Gastrocnemius medialis (tissue), 4 donors: ENCODE measurements around the gene RWDD2A. TPM values are rescaled to one million over a fixed set of nuclear protein-coding genes. Genes with fewer than 3 reads are reported as not detected.

ENCODE experiments used
- ATAC-seq, 2 donors: fragments of 150-250 bp; one replicate each; pipeline ENCODE4 v1.9.1; 2016
- DNase-seq, 2 donors: peaks; one replicate each; pipeline ENCODE4 v3.0.0-alpha.2; 2019
- H3K27ac ChIP-seq, 4 donors: fragments of 200-600 bp; sonication (generic); 1 replicate in 1 of 4; 2 replicates in 3 of 4; pipeline ENCODE4 v1.5.1; 2016 to 2018; ENCODE audit warnings: mild to moderate bottlenecking in 2 of 4, moderate library complexity in 1 of 4
- H3K27me3 ChIP-seq, 3 donors: fragments of 200-600 bp; sonication (generic) in 2 of 3; 1 replicate in 1 of 3; 2 replicates in 2 of 3; pipeline versions ENCODE4 v1.5.1 to v1.6.0; 2016 to 2019; ENCODE audit warnings: mild to moderate bottlenecking in 1 of 3, moderate library complexity in 1 of 3
- H3K36me3 ChIP-seq, 2 donors: fragments of 200-600 bp; sonication (generic) in 1 of 2; one replicate each; pipeline ENCODE4 v1.5.1; 2017 to 2018
- H3K4me1 ChIP-seq, 2 donors: fragments of 200-600 bp; sonication (generic) in 1 of 2; one replicate each; pipeline ENCODE4 v1.5.1; 2016 to 2017; ENCODE audit warnings: mild to moderate bottlenecking in 2 of 2
- H3K4me3 ChIP-seq, 4 donors: fragments of 200-600 bp; sonication (generic) in 3 of 4; 1 replicate in 1 of 4; 2 replicates in 3 of 4; pipeline ENCODE4 v1.5.1; 2016 to 2019; ENCODE audit warnings: mild to moderate bottlenecking in 2 of 4
- H3K9me3 ChIP-seq, 3 donors: fragments of 200-600 bp; sonication (generic) in 2 of 3; 1 replicate in 1 of 3; 2 replicates in 2 of 3; pipeline ENCODE4 v1.5.1; 2016 to 2019
- POLR2A ChIP-seq, 2 donors: fragments of 450-650 bp; IDR thresholded peaks; one replicate each; pipeline ENCODE4 v1.6.1; 2017; ENCODE audit warnings: antibody characterized with exemption in 2 of 2, mild to moderate bottlenecking in 2 of 2, moderate library complexity in 2 of 2
- in situ Hi-C, 4 donors: fragments of 200-750 bp; cut with MboI; loops; one replicate each; pipeline versions ENCODE4 v1.15.0 to v1.8.0; 2017; ENCODE audit warnings: low sequenced_read_pairs in 4 of 4
- intact Hi-C: fragments of 100-400 bp; cut with DNase I; formaldehyde crosslinking; loops from one replicate; pipeline ENCODE4 v1.15.1; 2023; ENCODE audit warnings: low total_unique reads
- total RNA-seq, 4 donors: library from RNA; depleted of rRNA; stranded (reverse); fragments of >200 nt; gene quantifications; one replicate each; pipeline versions ENCODE4 v1.1.0 to v1.2.3, GENCODE V29; 2016
- TF ChIP-seq, protein P1 (sequence below), 5 experiments: fragments of 450-650 bp in 3 of 5; fragments of 200-600 bp in 2 of 5; sonication (generic) in 2 of 5; IDR thresholded peaks in 4 of 5; conservative IDR thresholded peaks in 1 of 5; 1 replicate in 4 of 5; 2 replicates in 1 of 5; pipeline ENCODE4 v1.5.1; 2016 to 2019; ENCODE audit warnings: antibody characterized with exemption in 5 of 5, mild to moderate bottlenecking in 3 of 5, moderate library complexity in 3 of 5

The RWDD2A gene
- total RNA-seq, 4 donors from 2014 or later, result 0.61 to 1.9 (median 1.2) TPM

DNA sequence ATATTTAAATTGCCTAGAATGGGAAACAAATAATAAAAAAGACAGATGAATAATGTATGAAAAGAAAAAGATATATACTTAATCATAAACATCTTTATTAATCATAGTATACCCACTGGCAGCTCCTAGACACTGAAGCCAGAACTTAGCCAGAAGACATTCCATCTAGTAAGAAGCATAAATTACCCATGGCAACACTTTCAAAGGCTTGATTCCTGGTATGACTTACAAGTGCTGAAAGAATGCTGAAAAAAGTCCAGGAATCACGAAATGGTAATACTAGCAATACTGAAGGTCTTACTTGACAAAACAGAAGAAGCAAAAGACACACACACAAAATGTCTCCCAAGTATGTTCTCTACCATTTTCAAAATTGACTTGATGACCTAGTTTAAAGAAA lies 38.0 kb downstream of the RWDD2A start:
- in situ Hi-C loops (no loop called here), intact Hi-C loops (no loop called here)
- H3K9me3 ChIP-seq, result no peaks in the 10 kb centered on the region
- ATAC-seq, result no peak
- H3K36me3 ChIP-seq, result no peaks in the 10 kb centered on the region
- no peak for DNase-seq
- TF ChIP-seq, protein P1, sequence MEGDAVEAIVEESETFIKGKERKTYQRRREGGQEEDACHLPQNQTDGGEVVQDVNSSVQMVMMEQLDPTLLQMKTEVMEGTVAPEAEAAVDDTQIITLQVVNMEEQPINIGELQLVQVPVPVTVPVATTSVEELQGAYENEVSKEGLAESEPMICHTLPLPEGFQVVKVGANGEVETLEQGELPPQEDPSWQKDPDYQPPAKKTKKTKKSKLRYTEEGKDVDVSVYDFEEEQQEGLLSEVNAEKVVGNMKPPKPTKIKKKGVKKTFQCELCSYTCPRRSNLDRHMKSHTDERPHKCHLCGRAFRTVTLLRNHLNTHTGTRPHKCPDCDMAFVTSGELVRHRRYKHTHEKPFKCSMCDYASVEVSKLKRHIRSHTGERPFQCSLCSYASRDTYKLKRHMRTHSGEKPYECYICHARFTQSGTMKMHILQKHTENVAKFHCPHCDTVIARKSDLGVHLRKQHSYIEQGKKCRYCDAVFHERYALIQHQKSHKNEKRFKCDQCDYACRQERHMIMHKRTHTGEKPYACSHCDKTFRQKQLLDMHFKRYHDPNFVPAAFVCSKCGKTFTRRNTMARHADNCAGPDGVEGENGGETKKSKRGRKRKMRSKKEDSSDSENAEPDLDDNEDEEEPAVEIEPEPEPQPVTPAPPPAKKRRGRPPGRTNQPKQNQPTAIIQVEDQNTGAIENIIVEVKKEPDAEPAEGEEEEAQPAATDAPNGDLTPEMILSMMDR (IDR thresholded peaks at IDR 0.05 in 4 of 5, conservative IDR thresholded peaks at IDR 0.05 in 1 of 5), result no peak
- TF ChIP-seq POLR2A (IDR thresholded peaks at IDR 0.05), result no peak
- no peaks in the 10 kb centered on the region for H3K27me3 ChIP-seq
- H3K4me1 ChIP-seq, result no peaks in the 10 kb centered on the region
- H3K27ac ChIP-seq, result no peak overlapping the region
- H3K4me3 ChIP-seq, result no peak overlapping the region

DNA sequence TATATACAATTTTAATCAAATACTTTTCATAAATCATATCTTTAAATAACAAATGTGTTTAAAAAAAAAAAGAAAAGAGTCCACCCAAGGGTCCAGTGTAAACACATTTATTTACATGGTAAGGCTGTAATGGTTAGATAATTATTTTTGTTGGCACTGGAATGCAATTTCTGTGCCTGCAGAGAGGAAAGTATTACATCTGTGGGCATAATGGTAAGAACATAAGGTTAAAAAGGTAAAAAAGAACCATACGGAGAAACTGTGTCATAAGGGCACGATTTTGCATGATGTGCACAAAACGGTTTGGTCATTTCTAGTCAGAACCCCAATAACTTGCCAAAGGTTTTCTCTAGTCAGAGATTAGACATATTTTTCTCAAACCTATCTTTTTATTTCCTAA lies 54.3 kb downstream of the RWDD2A start:
- H3K9me3 ChIP-seq, result no peaks in the 10 kb centered on the region
- no peaks in the 10 kb centered on the region for H3K27me3 ChIP-seq
- intact Hi-C loops, result no loop called here
- no peaks in the 10 kb centered on the region for H3K36me3 ChIP-seq
- DNase-seq (no peak), ATAC-seq (no peak)
- no peak overlapping the region for H3K4me3 ChIP-seq
- H3K27ac ChIP-seq, result no peak overlapping the region
- TF ChIP-seq, protein P1 (IDR thresholded peaks at IDR 0.05 in 4 of 5, conservative IDR thresholded peaks at IDR 0.05 in 1 of 5), result no peak
- no peak for TF ChIP-seq POLR2A (IDR thresholded peaks at IDR 0.05)
- H3K4me1 ChIP-seq, result no peaks in the 10 kb centered on the region
- in situ Hi-C loops, result no loop called here

Other genes with a start within 250 kb of the RWDD2A start
- gene UBE3D, start 127.5 kb upstream of the RWDD2A start, total RNA-seq, result 1 to 10 TPM in 3 of 4 donors, under 1 TPM in 1; 0.82 to 4.6 (median 3.2) TPM
- gene DOP1A, start 125.7 kb upstream of the RWDD2A start, total RNA-seq, result 10 to 100 TPM; 12.4 to 30.9 (median 16.2) TPM
- gene PGM3, start 92 bp upstream of the RWDD2A start, total RNA-seq, result 10 to 100 TPM in 1 of 4 donors, 1 to 10 TPM in 3; 3.9 to 13.2 (median 8.8) TPM
- gene ME1, start 237.7 kb downstream of the RWDD2A start, total RNA-seq, result 10 to 100 TPM; 15.6 to 36.8 (median 25.4) TPM